HEK293T (cell line): ENCODE measurements around the gene HSD17B12.

Source experiments
- CTCF ChIA-PET: fragments of 350-600 bp; formaldehyde crosslinking; extraction: SDS; loops from one replicate; lab custom pipeline; 2021; ENCODE audit warnings: antibody characterized with exemption, inconsistent platforms; lab: Yijun Ruan, JAX
- POLR2A ChIA-PET: fragments of 350-600 bp; formaldehyde crosslinking; extraction: SDS; loops from one replicate; lab custom pipeline; 2020; ENCODE audit warnings: antibody characterized with exemption, inconsistent platforms; lab: Yijun Ruan, JAX
- DNase-seq: peaks from one replicate; pipeline ENCODE4 v3.0.0; 2012; ENCODE audit warnings: mixed read lengths; ENCODE audit errors: extremely low spot score
- ARNT ChIP-seq: fragments of 450-650 bp; IDR thresholded peaks from 2 replicates; pipeline ENCODE4 v1.6.1; 2017; ENCODE audit warnings: mild to moderate bottlenecking
- BHLHE40 ChIP-seq: fragments of 450-650 bp; IDR thresholded peaks from 2 replicates; pipeline ENCODE4 v1.6.1; 2016; ENCODE audit warnings: mild to moderate bottlenecking, moderate library complexity, borderline replicate concordance
- CTBP1 ChIP-seq: fragments of 450-650 bp; IDR thresholded peaks from 2 replicates; pipeline ENCODE4 v1.6.1; 2016; ENCODE audit warnings: borderline replicate concordance
- ELF4 ChIP-seq: fragments of 450-650 bp; IDR thresholded peaks from 2 replicates; pipeline ENCODE4 v1.6.1; 2017; ENCODE audit warnings: antibody characterized with exemption
- FOXA1 ChIP-seq: fragments of 450-650 bp; IDR thresholded peaks from 2 replicates; pipeline ENCODE4 v1.6.1; 2016; ENCODE audit warnings: mild to moderate bottlenecking
- FOXK2 ChIP-seq: fragments of 450-650 bp; IDR thresholded peaks from 2 replicates; pipeline ENCODE4 v1.6.1; 2016; ENCODE audit warnings: mild to moderate bottlenecking
- FOXM1 ChIP-seq: fragments of 450-650 bp; IDR thresholded peaks from 2 replicates; pipeline ENCODE4 v1.6.1; 2017; ENCODE audit warnings: mild to moderate bottlenecking, borderline replicate concordance
- HDGF ChIP-seq: fragments of 450-650 bp; IDR thresholded peaks from 2 replicates; pipeline ENCODE4 v1.6.1; 2017; ENCODE audit warnings: antibody characterized with exemption, borderline replicate concordance
- L3MBTL2 ChIP-seq: fragments of 450-650 bp; conservative IDR thresholded peaks from 2 replicates; pipeline ENCODE4 v1.6.1; 2016; ENCODE audit warnings: mild to moderate bottlenecking
- LEF1 ChIP-seq: fragments of 450-650 bp; IDR thresholded peaks from 2 replicates; pipeline ENCODE4 v1.6.1; 2017; ENCODE audit warnings: mild to moderate bottlenecking, borderline replicate concordance
- NFRKB ChIP-seq: fragments of 450-650 bp; IDR thresholded peaks from 2 replicates; pipeline ENCODE4 v1.6.1; 2016; ENCODE audit warnings: mild to moderate bottlenecking, moderate library complexity
- PKNOX1 ChIP-seq: fragments of 450-650 bp; IDR thresholded peaks from 2 replicates; pipeline ENCODE4 v1.6.1; 2016
- SP1 ChIP-seq: fragments of 450-650 bp; IDR thresholded peaks from 2 replicates; pipeline ENCODE4 v1.6.1; 2017
- SUZ12 ChIP-seq: fragments of 450-650 bp; IDR thresholded peaks from 2 replicates; pipeline ENCODE4 v1.6.1; 2016; ENCODE audit warnings: mild to moderate bottlenecking
- TARDBP ChIP-seq: fragments of 450-650 bp; IDR thresholded peaks from 2 replicates; pipeline ENCODE4 v1.6.1; 2016
- ZNF384 ChIP-seq: fragments of 450-650 bp; IDR thresholded peaks from 2 replicates; pipeline ENCODE4 v1.6.1; 2016

HSD17B12 gene

GRCh38 chr11:43797866-43798265 lies 117.3 kb downstream of the HSD17B12 start:
- CTCF ChIA-PET: no interaction called here
- no peak for DNase-seq
- TF ChIP-seq FOXA1 (no peak), L3MBTL2 (no peak), FOXM1 (no peak), FOXK2 (no peak), LEF1 (no peak), BHLHE40 (no peak), SP1 (no peak), SUZ12 (no peak), HDGF (no peak), TARDBP (no peak), CTBP1 (no peak), ELF4 (no peak), NFRKB (no peak), ARNT (no peak), PKNOX1 (no peak)
- POLR2A ChIA-PET: no interaction called here

- CTCF ChIA-PET: interaction anchor here (1.2 to 1.4 kb wide), 2 partner anchors 9 to 23 kb away, joined by 3 to 4 read pairs; no protein-coding TSS in a partner anchor
- POLR2A ChIA-PET: no interaction called here
- peak; percentile 7 for DNase-seq
- TF ChIP-seq SP1: no peak
- TF ChIP-seq FOXA1: no peak
- no peak for TF ChIP-seq FOXK2
- no peak for TF ChIP-seq ARNT
- no peak for TF ChIP-seq ELF4
- no peak for TF ChIP-seq FOXM1
- no peak for TF ChIP-seq LEF1
- no peak for TF ChIP-seq SUZ12
- TF ChIP-seq L3MBTL2: no peak
These were observed 122.0 kb downstream of the HSD17B12 start for GRCh38 chr11:43802509-43802908.

- POLR2A ChIA-PET: no interaction called here
These were observed 123.2 kb downstream of the HSD17B12 start for GRCh38 chr11:43803766-43804165.

GRCh38 chr11:43806976-43807375 lies 126.4 kb downstream of the HSD17B12 start:
- TF ChIP-seq NFRKB: no peak
- no peak for TF ChIP-seq L3MBTL2
- TF ChIP-seq FOXA1: no peak
- TF ChIP-seq FOXM1: no peak
- TF ChIP-seq HDGF: no peak
- no peak for TF ChIP-seq LEF1
- TF ChIP-seq BHLHE40: no peak
- no peak for TF ChIP-seq SP1
- no peak for TF ChIP-seq PKNOX1
- TF ChIP-seq ARNT: no peak
- TF ChIP-seq CTBP1: no peak
- no peak for TF ChIP-seq ELF4
- no peak for TF ChIP-seq ZNF384
- no peak for TF ChIP-seq SUZ12
- no peak for TF ChIP-seq FOXK2
- TF ChIP-seq TARDBP: no peak
- no peak for DNase-seq
- POLR2A ChIA-PET: no interaction called here
- CTCF ChIA-PET: no interaction called here

More at GRCh38 chr11:43803766-43804165, 123.2 kb downstream of the HSD17B12 start:
- TF ChIP-seq ELF4: no peak
- no peak for TF ChIP-seq SP1
- no peak for TF ChIP-seq SUZ12
- no peak for TF ChIP-seq FOXK2
- TF ChIP-seq CTBP1: no peak
- no peak for TF ChIP-seq ARNT
- no peak for TF ChIP-seq FOXA1
- no peak for TF ChIP-seq NFRKB
- no peak for TF ChIP-seq FOXM1
- no peak for DNase-seq
- CTCF ChIA-PET: interaction anchor here (0.6 kb wide), 1 partner anchor 21 kb away, joined by 3 read pairs; no protein-coding TSS in a partner anchor

GRCh38 chr11:43810929-43811596 lies 130.5 kb downstream of the HSD17B12 start:
- no peak for DNase-seq
- CTCF ChIA-PET: no interaction called here
- TF ChIP-seq FOXM1 (no peak), ARNT (no peak), BHLHE40 (no peak), SUZ12 (no peak)
- POLR2A ChIA-PET: interaction anchor here (0.5 kb wide), 1 partner anchor 15 kb away, joined by 3 read pairs; no protein-coding TSS in a partner anchor

- CTCF ChIA-PET: interaction anchor here (0.9 kb wide), 2 partner anchors 40 to 245 kb away, joined by 3 read pairs; no protein-coding TSS in a partner anchor
These were observed 131.9 kb downstream of the HSD17B12 start for GRCh38 chr11:43812471-43812870.

GRCh38 chr11:43818220-43818619 lies 137.7 kb downstream of the HSD17B12 start:
- POLR2A ChIA-PET: no interaction called here
- TF ChIP-seq SP1 (no peak), L3MBTL2 (no peak), FOXA1 (no peak), FOXM1 (no peak), ZNF384 (no peak), PKNOX1 (no peak), BHLHE40 (no peak), FOXK2 (no peak), NFRKB (no peak), LEF1 (no peak), ELF4 (no peak), ARNT (no peak), SUZ12 (no peak), CTBP1 (no peak), TARDBP (no peak), HDGF (no peak)
- DNase-seq: no peak
- CTCF ChIA-PET: no interaction called here

More at GRCh38 chr11:43812471-43812870, 131.9 kb downstream of the HSD17B12 start:
- no peak for TF ChIP-seq CTBP1
- POLR2A ChIA-PET: no interaction called here
- no peak for DNase-seq
